Activated naive CD4-positive, alpha-beta T cell treated with anti-CD3 and anti-CD28 coated beads for 36 hours (primary cell): Measurements from ENCODE around the gene E2F6. TPM values are rescaled to one million over a fixed set of nuclear protein-coding genes. Genes with fewer than 3 reads are reported as not detected.

Experiments used
- CTCF ChIA-PET: fragments of 350-600 bp; sonication (Branson Sonifier 250); formaldehyde crosslinking; loops from one replicate; lab custom pipeline; 2021; ENCODE audit warnings: antibody characterized with exemption; lab: Charles Lee
- DNase-seq: peaks from one replicate; pipeline ENCODE4 v3.0.0-alpha.2; 2020
- H3K27ac Mint-ChIP-seq: one replicate; pipeline ENCODE4 v1.8.0; 2021; ENCODE audit warnings: mild to moderate bottlenecking, mixed read lengths
- H3K27me3 Mint-ChIP-seq: one replicate; pipeline ENCODE4 v1.8.0; 2021; ENCODE audit warnings: low read depth, mixed read lengths
- H3K36me3 Mint-ChIP-seq: one replicate; pipeline ENCODE4 v1.8.0; 2021; ENCODE audit warnings: low read depth, mixed read lengths
- H3K4me1 Mint-ChIP-seq: one replicate; pipeline ENCODE4 v1.8.0; 2021; ENCODE audit warnings: low read depth, mixed read lengths
- H3K4me3 Mint-ChIP-seq: one replicate; pipeline ENCODE4 v1.8.0; 2021; ENCODE audit warnings: mild to moderate bottlenecking, moderate library complexity, mixed read lengths
- H3K9me3 Mint-ChIP-seq: one replicate; pipeline ENCODE4 v1.8.0; 2021; ENCODE audit warnings: mixed read lengths
- intact Hi-C: fragments of 100-400 bp; cut with micrococcal nuclease; formaldehyde crosslinking; loops from one replicate; pipeline ENCODE4 v1.15.1; 2023
- total RNA-seq, 2 experiments: library from RNA; stranded (reverse); gene quantifications; one replicate each; pipeline ENCODE4 v1.2.3, GENCODE V29; 2021

Gene E2F6
- total RNA-seq, 2 experiments from 2014 or later: 8.7 to 9.4 TPM

GRCh38 chr2:11490194-11490593, 24.2 kb upstream of the E2F6 start:
- CTCF ChIA-PET: interaction anchor here (0.5 kb wide), 1 partner anchor 11 kb away, joined by 4 read pairs; no protein-coding TSS in a partner anchor
- H3K9me3 Mint-ChIP-seq: peaks cover 2% of the 10 kb centered on the region

GRCh38 chr2:11488809-11489208, 22.8 kb upstream of the E2F6 start:
- intact Hi-C loops: no loop called here
- no peak overlapping the region for H3K27ac Mint-ChIP-seq
- H3K4me1 Mint-ChIP-seq: no peaks in the 10 kb centered on the region
- no peaks in the 10 kb centered on the region for H3K36me3 Mint-ChIP-seq
- CTCF ChIA-PET: interaction anchor here (0.7 to 1.8 kb wide), 3 partner anchors 12 to 356 kb away, joined by 3 to 6 read pairs (median 3); no protein-coding TSS in a partner anchor
- no peak overlapping the region for H3K4me3 Mint-ChIP-seq
- H3K9me3 Mint-ChIP-seq: peaks cover 2% of the 10 kb centered on the region
- no peak for DNase-seq
- peaks cover 26% of the 10 kb centered on the region for H3K27me3 Mint-ChIP-seq

More at GRCh38 chr2:11490194-11490593, 24.2 kb upstream of the E2F6 start:
- no peak for DNase-seq
- Mint-ChIP-seq H3K36me3 (no peaks in the 10 kb centered on the region), H3K4me1 (no peaks in the 10 kb centered on the region), H3K27me3 (peaks cover 15% of the 10 kb centered on the region), H3K27ac (no peak overlapping the region), H3K4me3 (no peak overlapping the region)
- intact Hi-C loops: no loop called here

- Mint-ChIP-seq H3K36me3 (no peaks in the 10 kb centered on the region), H3K27me3 (peaks cover 58% of the 10 kb centered on the region), H3K4me1 (peaks cover 7% of the 10 kb centered on the region), H3K4me3 (peak overlapping the region; percentile 65), H3K27ac (no peak overlapping the region), H3K9me3 (no peaks in the 10 kb centered on the region)
- no peak for DNase-seq
- intact Hi-C loops: no loop called here
- CTCF ChIA-PET: interaction anchor here (0.5 to 3.2 kb wide), 3 partner anchors 47 to 99 kb away, joined by 3 to 17 read pairs (median 4); no protein-coding TSS in a partner anchor
Observed at GRCh38 chr2:11483806-11484617, 18.1 kb upstream of the E2F6 start.

DNA sequence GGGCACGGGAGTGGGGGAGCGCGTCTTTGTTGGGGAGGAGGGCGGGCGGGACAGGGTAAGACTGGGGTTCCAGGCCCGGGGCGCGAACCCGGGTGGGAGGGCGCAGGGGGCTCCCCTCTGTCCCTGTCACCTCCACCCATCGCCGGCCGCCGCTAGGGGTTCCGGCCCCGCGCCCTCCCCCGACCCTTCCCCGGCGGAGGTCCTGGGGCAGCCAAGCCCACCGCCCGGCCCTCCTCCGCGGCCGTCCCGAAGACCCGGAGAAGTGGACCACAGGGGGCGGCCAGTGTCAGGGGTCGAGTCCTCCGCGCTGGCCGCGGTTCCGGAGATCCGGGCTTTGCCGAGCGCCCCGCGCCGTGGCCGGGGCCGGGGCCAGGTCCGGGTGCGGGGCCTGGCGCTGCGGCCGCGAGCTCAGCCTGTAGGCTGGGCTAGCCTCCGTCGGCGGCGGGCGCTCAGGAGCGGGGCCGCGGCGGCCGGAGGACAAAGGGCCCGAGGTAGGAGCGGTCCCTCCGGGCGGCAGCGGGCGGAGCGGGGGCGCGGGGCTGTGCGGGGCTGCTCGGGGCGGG, 16.6 kb upstream of the E2F6 start:
- intact Hi-C loops: no loop called here
- CTCF ChIA-PET: no interaction called here
- H3K4me1 Mint-ChIP-seq: peaks cover 7% of the 10 kb centered on the region
- no peak for DNase-seq
- H3K4me3 Mint-ChIP-seq: no peak overlapping the region
- no peak overlapping the region for H3K27ac Mint-ChIP-seq
- H3K36me3 Mint-ChIP-seq: no peaks in the 10 kb centered on the region
- H3K27me3 Mint-ChIP-seq: peaks cover 55% of the 10 kb centered on the region
- H3K9me3 Mint-ChIP-seq: no peaks in the 10 kb centered on the region

DNA sequence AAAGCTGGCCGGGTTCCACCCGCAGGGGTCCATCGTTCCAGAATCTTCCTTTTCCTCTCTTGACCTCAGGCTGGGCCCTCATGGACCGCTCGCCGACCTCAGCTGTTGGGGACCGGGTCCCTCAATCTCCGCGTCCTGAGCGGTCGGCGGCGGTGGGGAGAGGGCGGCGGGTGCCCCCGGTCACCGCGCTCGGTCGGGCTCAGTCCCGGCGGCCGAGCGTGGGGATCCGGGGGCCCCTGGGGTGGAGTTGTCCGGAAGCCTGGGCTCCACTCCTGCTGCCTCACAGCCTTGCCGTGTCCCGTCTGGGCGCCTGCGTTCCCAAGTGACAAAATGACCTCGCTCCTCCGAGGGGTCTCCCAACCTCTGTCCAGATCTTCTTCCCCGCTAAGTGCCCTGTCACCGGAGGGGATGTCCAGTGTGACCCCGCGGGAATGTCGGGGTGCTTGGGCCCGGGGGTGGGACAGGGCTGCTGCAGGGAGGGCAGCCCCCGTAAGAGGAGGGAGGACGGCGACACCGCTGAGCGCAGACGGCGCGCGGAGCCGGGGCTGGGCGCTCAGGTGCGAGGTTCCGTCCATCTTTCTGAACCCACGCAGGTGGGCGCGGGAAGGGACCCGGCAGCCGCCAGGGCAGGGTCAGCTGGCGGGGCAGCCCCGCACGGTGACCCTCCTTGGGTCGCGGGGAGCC, 16.0 kb upstream of the E2F6 start:
- intact Hi-C loops: no loop called here
- no peaks in the 10 kb centered on the region for H3K36me3 Mint-ChIP-seq
- no peak overlapping the region for H3K27ac Mint-ChIP-seq
- CTCF ChIA-PET: interaction anchor here (0.7 to 5.9 kb wide), 2 partner anchors 102 to 151 kb away, joined by 4 to 152 read pairs; no protein-coding TSS in a partner anchor
- H3K27me3 Mint-ChIP-seq: peaks cover 52% of the 10 kb centered on the region
- H3K9me3 Mint-ChIP-seq: no peaks in the 10 kb centered on the region
- DNase-seq: no peak
- peaks cover 7% of the 10 kb centered on the region for H3K4me1 Mint-ChIP-seq
- no peak overlapping the region for H3K4me3 Mint-ChIP-seq

GRCh38 chr2:11481426-11481788, 15.4 kb upstream of the E2F6 start:
- no peak for DNase-seq
- Mint-ChIP-seq H3K36me3 (no peaks in the 10 kb centered on the region), H3K27me3 (peaks cover 52% of the 10 kb centered on the region), H3K9me3 (no peaks in the 10 kb centered on the region), H3K4me1 (peaks cover 7% of the 10 kb centered on the region), H3K27ac (no peak overlapping the region), H3K4me3 (no peak overlapping the region)
- intact Hi-C loops: no loop called here
- CTCF ChIA-PET: interaction anchor here (0.7 to 5.9 kb wide), 3 partner anchors 35 to 152 kb away, joined by 3 to 152 read pairs (median 4); no protein-coding TSS in a partner anchor

DNA sequence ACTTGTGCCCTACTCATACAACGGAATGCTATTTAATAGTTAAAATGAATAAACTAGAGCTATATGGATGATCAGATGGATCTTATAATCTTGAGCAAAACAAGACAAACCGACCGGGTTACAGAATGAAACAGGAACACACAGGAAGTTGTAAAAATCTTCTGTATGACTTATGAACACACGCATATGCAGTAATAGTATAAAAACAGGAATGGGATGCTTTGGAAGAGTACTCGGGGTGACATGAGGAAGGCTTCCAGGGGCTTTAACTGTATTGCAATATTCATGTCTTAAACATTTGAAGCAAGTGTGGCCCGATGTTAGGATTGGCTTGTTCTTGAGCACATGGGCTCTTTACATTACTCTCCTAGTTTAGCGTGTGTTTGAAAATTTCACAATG, 14.9 kb upstream of the E2F6 start:
- Mint-ChIP-seq H3K36me3 (no peaks in the 10 kb centered on the region), H3K4me3 (no peak overlapping the region), H3K27me3 (peaks cover 50% of the 10 kb centered on the region), H3K9me3 (no peaks in the 10 kb centered on the region), H3K4me1 (peaks cover 7% of the 10 kb centered on the region), H3K27ac (no peak overlapping the region)
- no peak for DNase-seq
- CTCF ChIA-PET: interaction anchor here (0.6 to 5.9 kb wide), 4 partner anchors 34 to 1214 kb away, joined by 3 to 152 read pairs (median 8); no protein-coding TSS in a partner anchor
- intact Hi-C loops: no loop called here

DNA sequence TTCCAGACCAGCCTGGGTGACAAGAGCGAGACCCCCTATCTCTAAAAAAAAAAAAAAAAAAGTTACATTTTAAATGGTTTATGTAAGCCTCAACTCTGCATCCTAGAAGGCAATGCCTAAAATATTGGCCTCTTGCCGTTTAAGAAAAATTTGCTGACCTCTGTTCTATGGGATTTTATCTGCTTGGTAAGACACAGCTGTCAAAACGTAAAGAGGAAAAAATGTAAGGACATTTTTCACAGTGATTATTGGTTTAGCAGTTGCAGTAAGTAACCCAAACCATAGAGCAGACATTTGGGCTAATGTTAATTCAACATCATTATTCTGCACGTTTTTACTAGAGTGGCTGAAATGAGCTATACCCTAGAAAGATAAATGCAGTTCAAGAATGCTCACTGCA, 14.4 kb upstream of the E2F6 start:
- Mint-ChIP-seq H3K9me3 (no peaks in the 10 kb centered on the region), H3K4me3 (no peak overlapping the region), H3K27me3 (peaks cover 47% of the 10 kb centered on the region), H3K27ac (no peak overlapping the region), H3K4me1 (peaks cover 7% of the 10 kb centered on the region), H3K36me3 (no peaks in the 10 kb centered on the region)
- intact Hi-C loops: no loop called here
- no peak for DNase-seq
- CTCF ChIA-PET: interaction anchor here (0.6 to 5.9 kb wide), 4 partner anchors 34 to 1213 kb away, joined by 3 to 152 read pairs (median 8); no protein-coding TSS in a partner anchor

DNA sequence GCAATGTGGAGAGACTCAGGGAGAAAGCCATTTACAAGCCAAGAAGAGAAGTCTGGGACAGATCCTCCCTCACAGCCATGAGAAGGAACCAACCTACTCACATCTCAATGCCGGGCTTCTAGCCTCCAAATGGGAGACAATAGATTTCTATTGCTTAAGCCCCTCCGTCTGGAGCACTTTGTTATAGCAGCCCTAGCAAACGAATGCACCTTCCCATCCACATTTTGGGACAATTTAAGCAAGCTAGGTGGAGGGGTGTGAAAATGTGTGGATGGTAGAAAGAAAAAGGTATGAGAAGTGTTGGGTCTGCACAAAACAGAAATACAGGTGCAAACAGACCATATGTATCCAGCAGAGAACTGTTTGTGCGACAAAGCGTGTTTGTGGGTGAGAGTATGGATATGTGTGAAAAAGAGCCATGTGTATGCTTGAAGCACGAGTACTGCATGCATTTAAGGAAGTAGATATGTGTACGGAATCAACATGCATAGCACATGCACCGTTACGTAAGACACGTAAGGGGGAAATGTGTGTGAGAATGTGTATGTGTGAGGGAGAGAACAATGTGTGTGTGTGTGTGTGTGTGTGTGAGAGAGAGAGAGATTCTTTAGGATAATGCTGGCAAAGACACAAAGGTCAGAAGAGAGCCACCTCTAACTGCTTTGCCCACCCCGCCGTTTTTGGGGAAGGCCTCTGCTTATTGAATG, 13.1 kb upstream of the E2F6 start:
- H3K4me3 Mint-ChIP-seq: no peak overlapping the region
- peaks cover 7% of the 10 kb centered on the region for H3K4me1 Mint-ChIP-seq
- intact Hi-C loops: loop anchor here (1.0 kb wide), 3 partner anchors 105 to 347 kb away; no protein-coding TSS in a partner anchor
- no peaks in the 10 kb centered on the region for H3K9me3 Mint-ChIP-seq
- H3K36me3 Mint-ChIP-seq: no peaks in the 10 kb centered on the region
- CTCF ChIA-PET: interaction anchor here (0.6 to 5.9 kb wide), 12 partner anchors 9 to 767 kb away, joined by 3 to 152 read pairs (median 4); partner anchors contain the start of genes E2F6 and ROCK2
- H3K27ac Mint-ChIP-seq: no peak overlapping the region
- DNase-seq: no peak
- peaks cover 35% of the 10 kb centered on the region for H3K27me3 Mint-ChIP-seq

- Mint-ChIP-seq H3K9me3 (no peaks in the 10 kb centered on the region), H3K36me3 (no peaks in the 10 kb centered on the region), H3K4me3 (no peak overlapping the region), H3K4me1 (peaks cover 1% of the 10 kb centered on the region), H3K27me3 (peaks cover 27% of the 10 kb centered on the region), H3K27ac (no peak overlapping the region)
- CTCF ChIA-PET: interaction anchor here (0.7 to 5.9 kb wide), 9 partner anchors 8 to 106 kb away, joined by 3 to 152 read pairs (median 6); partner anchors contain the start of gene E2F6
- DNase-seq: peak; percentile 94
- intact Hi-C loops: loop anchor here (1.0 kb wide), 3 partner anchors 106 to 346 kb away; no protein-coding TSS in a partner anchor
Observed at GRCh38 chr2:11477994-11478393, 12.0 kb upstream of the E2F6 start.

GRCh38 chr2:11473659-11474433, 7.9 kb upstream of the E2F6 start:
- Mint-ChIP-seq H3K27me3 (no peaks in the 10 kb centered on the region), H3K27ac (no peak overlapping the region), H3K4me1 (no peaks in the 10 kb centered on the region), H3K9me3 (no peaks in the 10 kb centered on the region), H3K4me3 (no peak overlapping the region), H3K36me3 (no peaks in the 10 kb centered on the region)
- CTCF ChIA-PET: interaction anchor here (1.0 to 3.2 kb wide), 4 partner anchors 11 to 112 kb away, joined by 3 to 25 read pairs (median 3); no protein-coding TSS in a partner anchor
- no peak for DNase-seq
- intact Hi-C loops: no loop called here
